ENCODE results near the gene TIE1. TPM values are rescaled to one million over a fixed set of nuclear protein-coding genes. Genes with fewer than 3 reads are reported as not detected.

Gene TIE1
- total and polyA plus RNA-seq, 2 of the 13 experiments (the other 11 are each of a cell fraction or from before 2014, with no cell fraction given): 0.58 to 0.84 TPM

- TF ChIP-seq MLXIP (CRISPR knock-in tag; IDR thresholded peaks at IDR 0.05; ENCODE audit: borderline replicate concordance) (0 out of 2 replicates have a peak, but pooled peaks have one; percentile 21), U2AF1 (optimal IDR thresholded peaks at IDR 0.05; ENCODE audit: low read depth, low read length) (no peak), TOPORS (CRISPR knock-in tag; IDR thresholded peaks at IDR 0.05) (peak; percentile 92), ZNF33A (CRISPR knock-in tag; IDR thresholded peaks at IDR 0.05; ENCODE audit: borderline replicate concordance) (no peak), LCORL (IDR thresholded peaks at IDR 0.05) (no peak), LCORL (CRISPR knock-in tag; IDR thresholded peaks at IDR 0.05) (peak; percentile 10; the same call in 1 of the 2 replicates), NFE2 (CRISPR knock-in tag; IDR thresholded peaks at IDR 0.05) (no peak), PTBP1 (IDR thresholded peaks at IDR 0.05; ENCODE audit: low read depth, low read length, poor library complexity, severe bottlenecking) (peak; percentile 68), ZNF605 (CRISPR knock-in tag; IDR thresholded peaks at IDR 0.05) (peak; percentile 89; the same call in 1 of the 2 replicates), ZSCAN20 (CRISPR knock-in tag; IDR thresholded peaks at IDR 0.05; ENCODE audit: borderline replicate concordance) (0 out of 2 replicates have a peak, but pooled peaks have one; percentile 28), PRDM10 (CRISPR knock-in tag; IDR thresholded peaks at IDR 0.05; ENCODE audit: low read depth) (peak; percentile 94), HNF4G (IDR thresholded peaks at IDR 0.05; ENCODE audit: borderline replicate concordance, low read depth, low read length) (no peak), HNF4G (CRISPR knock-in tag; IDR thresholded peaks at IDR 0.05; ENCODE audit: borderline replicate concordance, low read depth) (no peak), ZNF672 (CRISPR knock-in tag; IDR thresholded peaks at IDR 0.05) (peak; percentile 78; the same call in 1 of the 2 replicates), KAT7 (CRISPR knock-in tag; IDR thresholded peaks at IDR 0.05; ENCODE audit: borderline replicate concordance) (peak; percentile 75; the same call in 1 of the 2 replicates), AKAP8 (CRISPR knock-in tag; IDR thresholded peaks at IDR 0.05) (peak; percentile 83), RFX5 (IDR thresholded peaks at IDR 0.05; ENCODE audit: low read depth, low read length) (no peak), CEBPB (IDR thresholded peaks at IDR 0.05; ENCODE audit: borderline replicate concordance, low read depth, low read length) (no peak), KAT8 (CRISPR knock-in tag; IDR thresholded peaks at IDR 0.05) (peak; percentile 85), ZSCAN29 (CRISPR knock-in tag; conservative IDR thresholded peaks at IDR 0.05) (peak; percentile 72; the same call in 1 of the 2 replicates), ARNT2 (CRISPR knock-in tag; IDR thresholded peaks at IDR 0.05; ENCODE audit: low read depth) (peak; percentile 90)
- TF ChIP-seq, protein P1, sequence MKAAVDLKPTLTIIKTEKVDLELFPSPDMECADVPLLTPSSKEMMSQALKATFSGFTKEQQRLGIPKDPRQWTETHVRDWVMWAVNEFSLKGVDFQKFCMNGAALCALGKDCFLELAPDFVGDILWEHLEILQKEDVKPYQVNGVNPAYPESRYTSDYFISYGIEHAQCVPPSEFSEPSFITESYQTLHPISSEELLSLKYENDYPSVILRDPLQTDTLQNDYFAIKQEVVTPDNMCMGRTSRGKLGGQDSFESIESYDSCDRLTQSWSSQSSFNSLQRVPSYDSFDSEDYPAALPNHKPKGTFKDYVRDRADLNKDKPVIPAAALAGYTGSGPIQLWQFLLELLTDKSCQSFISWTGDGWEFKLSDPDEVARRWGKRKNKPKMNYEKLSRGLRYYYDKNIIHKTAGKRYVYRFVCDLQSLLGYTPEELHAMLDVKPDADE (CRISPR knock-in tag; IDR thresholded peaks at IDR 0.05): peak; percentile 61; the same call in 1 of the 2 replicates
Observed at GRCh38 chr1:43367904-43368645, 67.3 kb downstream of the TIE1 start, which contains the start of gene ELOVL1 (continued).

Data from HepG2 (cell line).